Measurements from ENCODE around the gene NECTIN2.
"Not testable (repeated sequence)": the region's sequence is repeated elsewhere in the genome, so short reads cannot be mapped to it uniquely, and the experiment has no call there.

Gene NECTIN2

GRCh38 chr19:44816301-44816700, 29.8 kb upstream of the NECTIN2 start:
- in situ Hi-C loops (cut with MboI; ENCODE audit: low sequenced_read_pairs) = no loop called here

- in situ Hi-C loops (cut with MboI; ENCODE audit: low sequenced_read_pairs) = no loop called here
These were observed 28.2 kb upstream of the NECTIN2 start for GRCh38 chr19:44817725-44818465.

- in situ Hi-C loops (cut with MboI; ENCODE audit: low sequenced_read_pairs) = no loop called here
These were observed 27.5 kb upstream of the NECTIN2 start for GRCh38 chr19:44818466-44819031.

- in situ Hi-C loops (cut with MboI; ENCODE audit: low sequenced_read_pairs) = no loop called here
These were observed 26.8 kb upstream of the NECTIN2 start for GRCh38 chr19:44819246-44819832.

GRCh38 chr19:44820648-44821609, 25.2 kb upstream of the NECTIN2 start:
- in situ Hi-C loops (cut with MboI; ENCODE audit: low sequenced_read_pairs) = no loop called here

- in situ Hi-C loops (cut with MboI; ENCODE audit: low sequenced_read_pairs) = no loop called here
These were observed 23.9 kb upstream of the NECTIN2 start for GRCh38 chr19:44822177-44822576.

- in situ Hi-C loops (cut with MboI; ENCODE audit: low sequenced_read_pairs) = no loop called here
These were observed 23.3 kb upstream of the NECTIN2 start for GRCh38 chr19:44822670-44823372.

- in situ Hi-C loops (cut with MboI; ENCODE audit: low sequenced_read_pairs) = no loop called here
These were observed 22.8 kb upstream of the NECTIN2 start for GRCh38 chr19:44823373-44823698.

GRCh38 chr19:44824761-44825160, 21.3 kb upstream of the NECTIN2 start:
- in situ Hi-C loops (cut with MboI; ENCODE audit: low sequenced_read_pairs) = no loop called here

GRCh38 chr19:44832875-44833274, 13.2 kb upstream of the NECTIN2 start:
- in situ Hi-C loops (cut with MboI; ENCODE audit: low sequenced_read_pairs) = not testable (repeated sequence)

GRCh38 chr19:44834399-44834798, 11.7 kb upstream of the NECTIN2 start:
- in situ Hi-C loops (cut with MboI; ENCODE audit: low sequenced_read_pairs) = not testable (repeated sequence)

- in situ Hi-C loops (cut with MboI; ENCODE audit: low sequenced_read_pairs) = no loop called here
These were observed 6.8 kb upstream of the NECTIN2 start for GRCh38 chr19:44839276-44839675.

- in situ Hi-C loops (cut with MboI; ENCODE audit: low sequenced_read_pairs) = loop anchor here (10.0 kb wide), 1 partner anchor 146 kb away; the partner anchor contains the start of gene CEACAM16
These were observed 5.3 kb upstream of the NECTIN2 start for GRCh38 chr19:44840811-44841210.

- in situ Hi-C loops (cut with MboI; ENCODE audit: low sequenced_read_pairs) = loop anchor here (10.0 kb wide), 1 partner anchor 146 kb away; the partner anchor contains the start of gene CEACAM16
These were observed 4.9 kb upstream of the NECTIN2 start for GRCh38 chr19:44841231-44841630.

GRCh38 chr19:44845286-44845611, 848 bp upstream of the NECTIN2 start:
- in situ Hi-C loops (cut with MboI; ENCODE audit: low sequenced_read_pairs) = loop anchor here (10.0 kb wide), 1 partner anchor 150 kb away; the partner anchor contains the start of gene CEACAM16

GRCh38 chr19:44846455-44847143, 502 bp downstream of the NECTIN2 start:
- in situ Hi-C loops (cut with MboI; ENCODE audit: low sequenced_read_pairs) = loop anchor here (10.0 kb wide), 1 partner anchor 152 kb away; the partner anchor contains the start of gene CEACAM16

GRCh38 chr19:44847144-44848035, 1.3 kb downstream of the NECTIN2 start:
- in situ Hi-C loops (cut with MboI; ENCODE audit: low sequenced_read_pairs) = loop anchor here (10.0 kb wide), 1 partner anchor 153 kb away; the partner anchor contains the start of gene CEACAM16

- in situ Hi-C loops (cut with MboI; ENCODE audit: low sequenced_read_pairs) = loop anchor here (10.0 kb wide), 1 partner anchor 153 kb away; the partner anchor contains the start of gene CEACAM16
These were observed 2.1 kb downstream of the NECTIN2 start for GRCh38 chr19:44848036-44848811.

Data from HL-60/S4 (cell line).